Endodermal cell (in vitro differentiated cells): ENCODE measurements around the gene NRDC. TPM values are rescaled to one million over a fixed set of nuclear protein-coding genes. Genes with fewer than 3 reads are reported as not detected.

Experiments
- DNase-seq: peaks from one replicate; pipeline ENCODE4 v3.0.0-alpha.2; 2017
- H3K27ac ChIP-seq: 2 replicates; pipeline ENCODE4 v1.5.1; 2013; ENCODE audit warnings: mild to moderate bottlenecking, low read depth, low read length, moderate library complexity
- H3K27me3 ChIP-seq: 2 replicates; pipeline ENCODE4 v1.6.1; 2013; ENCODE audit warnings: mild to moderate bottlenecking, low read length, moderate library complexity; ENCODE audit not compliant: insufficient read depth, control insufficient read depth, poor library complexity, severe bottlenecking
- H3K36me3 ChIP-seq: 2 replicates; pipeline ENCODE4 v1.7.0; 2013; ENCODE audit warnings: mild to moderate bottlenecking, low read length, moderate library complexity; ENCODE audit not compliant: control insufficient read depth, insufficient read depth
- H3K4me1 ChIP-seq: one replicate; pipeline ENCODE4 v1.7.0; 2013; ENCODE audit warnings: low read length; ENCODE audit not compliant: control insufficient read depth, insufficient read depth
- H3K4me3 ChIP-seq: 2 replicates; pipeline ENCODE4 v1.5.1; 2013; ENCODE audit warnings: mild to moderate bottlenecking, low read length, moderate library complexity
- H3K9ac ChIP-seq: 2 replicates; pipeline ENCODE4 v1.6.1; 2013; ENCODE audit warnings: mild to moderate bottlenecking, low read length, moderate library complexity; ENCODE audit not compliant: poor library complexity, severe bottlenecking; ENCODE audit errors: extremely low read depth
- H3K9me3 ChIP-seq: 2 replicates; pipeline ENCODE4 v1.6.1; 2013; ENCODE audit warnings: mild to moderate bottlenecking, low read length, moderate library complexity; ENCODE audit not compliant: control insufficient read depth
- H3K27ac Mint-ChIP-seq: 2 replicates; pipeline ENCODE4 v1.8.0; 2020; ENCODE audit warnings: mixed read lengths
- H3K27me3 Mint-ChIP-seq: 2 replicates; pipeline ENCODE4 v1.8.0; 2021; ENCODE audit warnings: mild to moderate bottlenecking, mixed read lengths; ENCODE audit not compliant: insufficient read depth
- H3K36me3 Mint-ChIP-seq: 2 replicates; pipeline ENCODE4 v1.8.0; 2020; ENCODE audit warnings: low read depth, mixed read lengths
- H3K4me1 Mint-ChIP-seq: 2 replicates; pipeline ENCODE4 v1.8.0; 2020; ENCODE audit warnings: mixed read lengths
- H3K4me3 Mint-ChIP-seq: 2 replicates; pipeline ENCODE4 v1.8.0; 2020; ENCODE audit warnings: mild to moderate bottlenecking, moderate library complexity, mixed read lengths
- H3K9me3 Mint-ChIP-seq: 2 replicates; pipeline ENCODE4 v1.8.0; 2020; ENCODE audit warnings: mild to moderate bottlenecking, mixed read lengths
- CTCF ChIP-seq: fragments of 200-600 bp; sonication (generic); conservative IDR thresholded peaks from 2 replicates; pipeline ENCODE4 v1.5.0; 2021; ENCODE audit warnings: antibody characterized with exemption, mild to moderate bottlenecking
- WGBS, 2 experiments: methylation state at CpG; one replicate each; pipeline versions ENCODE4 v1.1.5 to v1.1.7; 2013; ENCODE audit warnings: missing lambda C conversion rate in 2 of 2, mixed read lengths in 1 of 2; ENCODE audit not compliant: insufficient coverage in 1 of 2, insufficient read length in 1 of 2; 5-methylcytosine and 5-hydroxymethylcytosine counted together
- total RNA-seq, 2 donors: library from RNA; stranded (reverse); fragmentation: NEBNext Ultra II Directional in 1 of 2; extraction: Animal tissue kit (Norgen Biotek cat#: 25700) in 1 of 2; gene quantifications; 2 replicates in 1 of 2; 3 replicates in 1 of 2; pipeline ENCODE4 v1.2.1, GENCODE V29; 2021

The NRDC gene
- total RNA-seq, 2 donors from 2014 or later, result 160 to 202 TPM

GRCh38 chr1:51784997-51785421 is 93.5 kb downstream of the NRDC start:
- no peaks in the 10 kb centered on the region for H3K9me3 Mint-ChIP-seq
- H3K36me3 Mint-ChIP-seq, result peaks cover 66% of the 10 kb centered on the region
- no peak for TF ChIP-seq CTCF
- no peaks in the 10 kb centered on the region for H3K27me3 ChIP-seq
- H3K36me3 ChIP-seq, result peaks cover 86% of the 10 kb centered on the region
- no peak overlapping the region for H3K4me3 Mint-ChIP-seq
- no peak overlapping the region for H3K27ac Mint-ChIP-seq
- no peaks in the 10 kb centered on the region for H3K4me1 ChIP-seq
- no peaks in the 10 kb centered on the region for H3K9me3 ChIP-seq
- H3K27me3 Mint-ChIP-seq, result no peaks in the 10 kb centered on the region
- H3K27ac ChIP-seq, result no peak overlapping the region
- WGBS, 2 experiments, result 92 to 94% methylated on average over 4 of the region's 4 CpGs
- DNase-seq, result no peak
- no peak overlapping the region for H3K9ac ChIP-seq
- H3K4me3 ChIP-seq, result no peak overlapping the region
- no peaks in the 10 kb centered on the region for H3K4me1 Mint-ChIP-seq

- no peaks in the 10 kb centered on the region for H3K9me3 ChIP-seq
- DNase-seq, result no peak
- no peak for TF ChIP-seq CTCF
- H3K9ac ChIP-seq, result no peak overlapping the region
- WGBS, 2 experiments, result 94 to 100% methylated on average over 3 of the region's 3 CpGs
- H3K36me3 ChIP-seq, result peaks cover 80% of the 10 kb centered on the region
- Mint-ChIP-seq H3K9me3 (no peaks in the 10 kb centered on the region), H3K27me3 (no peaks in the 10 kb centered on the region), H3K27ac (no peak overlapping the region), H3K4me1 (no peaks in the 10 kb centered on the region), H3K4me3 (no peak overlapping the region), H3K36me3 (peaks cover 63% of the 10 kb centered on the region)
- no peak overlapping the region for H3K27ac ChIP-seq
- no peak overlapping the region for H3K4me3 ChIP-seq
- H3K27me3 ChIP-seq, result no peaks in the 10 kb centered on the region
- no peaks in the 10 kb centered on the region for H3K4me1 ChIP-seq
These were observed 97.6 kb downstream of the NRDC start for GRCh38 chr1:51780927-51781326.

- Mint-ChIP-seq H3K9me3 (no peaks in the 10 kb centered on the region), H3K4me1 (no peaks in the 10 kb centered on the region), H3K27ac (peak overlapping the region; percentile 28), H3K27me3 (no peaks in the 10 kb centered on the region), H3K4me3 (no peak overlapping the region), H3K36me3 (peaks cover 68% of the 10 kb centered on the region)
- Histone ChIP-seq H3K27ac (no peak overlapping the region), H3K4me3 (no peak overlapping the region), H3K9ac (no peak overlapping the region), H3K27me3 (no peaks in the 10 kb centered on the region), H3K36me3 (peaks cover 72% of the 10 kb centered on the region), H3K4me1 (no peaks in the 10 kb centered on the region), H3K9me3 (no peaks in the 10 kb centered on the region)
- TF ChIP-seq CTCF, result no peak
- no peak for DNase-seq
These were observed 102.1 kb downstream of the NRDC start for GRCh38 chr1:51776408-51776807.
